HuH-7.5 (cell line): ENCODE data around the gene PARP1.

ENCODE experiments used
- DNase-seq: peaks from one replicate; pipeline ENCODE4 v3.0.0; 2011; ENCODE audit warnings: low spot score

Gene PARP1

GRCh38 chr1:226405411-226405988 lies 2.4 kb downstream of the PARP1 start:
- DNase-seq, result no peak

GRCh38 chr1:226404904-226405222 lies 3.0 kb downstream of the PARP1 start:
- no peak for DNase-seq

GRCh38 chr1:226404063-226404903 lies 3.6 kb downstream of the PARP1 start:
- no peak for DNase-seq

- DNase-seq, result peak; percentile 39
Measured at GRCh38 chr1:226403201-226404034, 4.5 kb downstream of the PARP1 start.

GRCh38 chr1:226402739-226403165 lies 5.1 kb downstream of the PARP1 start:
- DNase-seq, result no peak

- DNase-seq, result no peak
Measured at GRCh38 chr1:226401355-226402303, 6.3 kb downstream of the PARP1 start.

- DNase-seq, result no peak
Measured at GRCh38 chr1:226400519-226401354, 7.2 kb downstream of the PARP1 start.

- DNase-seq, result no peak
Measured at GRCh38 chr1:226397955-226398636, 9.8 kb downstream of the PARP1 start.

GRCh38 chr1:226397011-226397926 lies 10.6 kb downstream of the PARP1 start:
- DNase-seq, result no peak

- no peak for DNase-seq
Measured at GRCh38 chr1:226395753-226396152, 12.1 kb downstream of the PARP1 start.

GRCh38 chr1:226394462-226394861 lies 13.4 kb downstream of the PARP1 start:
- DNase-seq, result no peak

- DNase-seq, result no peak
Measured at GRCh38 chr1:226390681-226391080, 17.2 kb downstream of the PARP1 start.

- no peak for DNase-seq
Measured at GRCh38 chr1:226388131-226388530, 19.8 kb downstream of the PARP1 start.

- no peak for DNase-seq
Measured at GRCh38 chr1:226384717-226385116, 23.2 kb downstream of the PARP1 start.

- DNase-seq, result no peak
Measured at GRCh38 chr1:226384040-226384439, 23.9 kb downstream of the PARP1 start.

GRCh38 chr1:226382030-226382429 lies 25.9 kb downstream of the PARP1 start:
- no peak for DNase-seq

- DNase-seq, result no peak
Measured at GRCh38 chr1:226381226-226381998, 26.5 kb downstream of the PARP1 start.

- DNase-seq, result no peak
Measured at GRCh38 chr1:226378071-226378470, 29.8 kb downstream of the PARP1 start.
